COLO829 (cell line): ENCODE measurements around the gene PARD3B.

ENCODE experiments used
- DNase-seq: peaks from one replicate; pipeline ENCODE4 v3.0.0; 2012; ENCODE audit warnings: low spot score

PARD3B gene

DNA sequence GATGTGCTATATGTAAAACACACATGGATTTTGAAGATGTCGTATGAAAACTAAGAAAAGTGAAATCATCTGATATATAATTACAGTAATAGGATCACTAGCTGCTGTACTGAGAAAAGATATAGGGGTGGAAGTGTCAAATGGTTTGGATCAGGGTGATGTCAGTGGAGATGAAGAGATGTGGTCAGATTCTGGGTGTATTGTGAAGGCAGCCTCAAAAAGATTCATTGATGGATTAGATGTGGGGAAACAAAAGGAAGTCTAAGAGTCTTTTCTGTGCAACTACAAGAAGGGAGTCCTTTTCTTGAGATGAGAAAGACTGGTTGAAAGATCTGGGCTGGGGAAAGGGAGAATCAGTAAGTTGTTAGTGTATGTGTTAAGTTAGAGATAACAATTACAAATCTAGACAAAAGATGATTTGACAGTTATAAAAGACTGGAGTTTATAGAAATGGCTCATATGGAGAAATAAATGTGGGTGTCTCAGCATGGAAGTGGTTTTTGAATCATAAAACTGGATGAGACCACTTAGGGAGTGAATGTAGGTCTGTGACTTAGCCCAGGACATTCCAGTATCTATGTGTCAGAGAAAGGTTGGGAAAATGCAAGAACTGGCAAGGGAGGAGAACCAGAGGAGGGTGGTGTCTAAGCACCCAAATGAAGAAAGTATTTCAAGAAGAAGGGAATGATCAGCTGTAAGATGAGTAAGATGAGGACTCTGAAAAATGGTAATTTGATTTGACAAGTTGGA lies 347.4 kb downstream of the PARD3B start:
- no peak for DNase-seq

DNA sequence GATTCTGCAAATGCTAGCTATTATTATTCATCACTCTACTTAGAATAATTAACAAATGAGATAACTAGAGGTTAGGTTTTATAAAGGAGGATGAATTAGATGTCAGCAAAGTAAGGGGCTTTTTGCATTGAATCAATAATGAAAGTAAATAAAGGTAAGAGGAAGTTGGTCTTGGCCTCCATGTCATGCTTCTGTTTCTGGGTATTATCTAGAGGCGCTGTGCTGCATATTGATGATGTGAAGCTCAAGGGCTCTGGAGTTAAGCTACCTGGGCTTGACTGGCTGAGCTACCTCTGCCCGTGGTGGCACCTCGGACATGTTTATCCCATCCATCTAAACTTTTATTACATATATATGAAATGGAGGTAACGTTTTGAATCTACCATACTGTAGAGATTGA lies 350.9 kb downstream of the PARD3B start:
- DNase-seq: no peak

- no peak for DNase-seq
Observed at GRCh38 chr2:204897561-204897960, 352.3 kb downstream of the PARD3B start.

GRCh38 chr2:204898928-204899640 lies 353.8 kb downstream of the PARD3B start:
- no peak for DNase-seq

DNA sequence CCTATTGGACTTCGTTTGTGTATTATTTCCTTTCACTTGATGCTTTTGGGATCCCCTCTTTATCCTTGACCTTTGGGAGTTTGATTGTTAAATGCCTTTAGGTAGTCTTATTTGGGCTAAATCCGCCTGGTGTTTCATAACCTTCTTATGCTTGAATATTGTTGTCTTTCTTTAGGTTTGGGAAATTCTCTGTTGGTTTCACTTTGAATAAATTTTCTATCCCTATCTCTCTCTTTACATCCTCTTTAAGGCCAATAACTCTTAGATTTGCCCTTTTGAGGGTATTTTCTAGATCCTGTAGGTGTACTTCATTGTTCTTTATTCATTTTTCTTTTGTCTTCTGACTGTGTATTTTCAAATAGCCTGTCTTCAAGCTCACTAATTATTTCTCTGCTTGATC lies 354.7 kb downstream of the PARD3B start:
- no peak for DNase-seq

DNA sequence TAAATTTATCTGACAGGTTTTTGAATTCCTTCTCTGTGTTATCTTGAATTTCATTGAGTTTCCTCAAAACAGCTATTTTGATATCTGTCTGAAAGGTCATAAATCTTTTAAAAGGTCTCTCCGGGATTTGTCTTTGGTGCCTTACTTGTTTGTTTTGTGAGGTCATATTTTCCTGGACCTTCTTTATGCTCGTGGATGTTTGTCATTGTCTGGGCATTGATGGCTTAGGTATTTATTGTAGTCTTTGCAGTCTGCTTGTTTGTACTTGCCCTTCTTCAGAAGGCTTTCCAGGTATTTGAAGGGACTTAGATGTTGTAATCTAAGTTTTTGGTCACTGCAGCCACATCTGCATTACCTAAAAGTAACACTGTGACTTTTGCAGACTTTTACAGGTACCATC lies 355.2 kb downstream of the PARD3B start:
- no peak for DNase-seq

- no peak for DNase-seq
Observed at GRCh38 chr2:204900910-204901309, 355.6 kb downstream of the PARD3B start.

DNA sequence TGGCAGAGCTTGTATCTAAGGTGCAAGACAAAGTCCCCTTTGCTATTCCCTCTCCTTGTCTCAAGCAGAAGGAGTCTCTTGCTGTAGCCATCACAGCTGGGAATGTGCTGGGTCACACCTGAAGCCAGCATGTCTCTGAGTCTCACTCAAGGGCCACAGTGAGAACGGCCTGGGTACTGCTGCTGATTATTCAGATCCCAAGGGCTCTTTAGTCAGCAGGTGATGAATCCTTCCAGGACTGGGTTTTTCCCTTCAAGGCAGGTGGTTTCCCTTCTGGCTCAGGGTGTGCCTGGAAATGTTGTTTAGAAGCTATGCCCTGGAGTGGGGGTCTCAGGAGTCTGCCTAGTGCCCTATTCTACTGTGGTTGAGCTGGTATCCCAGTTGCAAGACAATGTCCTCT lies 356.3 kb downstream of the PARD3B start:
- no peak for DNase-seq

- DNase-seq: no peak
Observed at GRCh38 chr2:204909791-204910190, 364.5 kb downstream of the PARD3B start.

DNA sequence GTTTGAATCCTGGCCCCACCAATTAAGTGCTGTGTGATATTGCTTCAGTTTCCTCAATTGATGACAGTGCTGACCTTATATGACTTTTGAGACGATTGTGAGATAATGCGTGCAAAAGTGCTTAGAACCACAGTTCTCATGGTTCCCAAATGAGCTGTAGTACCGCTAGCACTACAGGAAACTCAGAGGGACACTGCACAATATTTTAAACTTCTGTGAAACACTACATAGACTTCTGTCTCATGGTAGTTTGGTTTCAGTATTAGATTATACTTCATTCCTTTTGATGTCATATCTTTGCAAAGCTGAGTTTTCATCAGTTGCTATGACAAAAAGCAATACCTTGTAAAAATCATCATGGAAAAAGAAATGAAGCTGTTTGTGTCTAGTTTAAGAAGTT lies 368.0 kb downstream of the PARD3B start:
- DNase-seq: no peak

DNA sequence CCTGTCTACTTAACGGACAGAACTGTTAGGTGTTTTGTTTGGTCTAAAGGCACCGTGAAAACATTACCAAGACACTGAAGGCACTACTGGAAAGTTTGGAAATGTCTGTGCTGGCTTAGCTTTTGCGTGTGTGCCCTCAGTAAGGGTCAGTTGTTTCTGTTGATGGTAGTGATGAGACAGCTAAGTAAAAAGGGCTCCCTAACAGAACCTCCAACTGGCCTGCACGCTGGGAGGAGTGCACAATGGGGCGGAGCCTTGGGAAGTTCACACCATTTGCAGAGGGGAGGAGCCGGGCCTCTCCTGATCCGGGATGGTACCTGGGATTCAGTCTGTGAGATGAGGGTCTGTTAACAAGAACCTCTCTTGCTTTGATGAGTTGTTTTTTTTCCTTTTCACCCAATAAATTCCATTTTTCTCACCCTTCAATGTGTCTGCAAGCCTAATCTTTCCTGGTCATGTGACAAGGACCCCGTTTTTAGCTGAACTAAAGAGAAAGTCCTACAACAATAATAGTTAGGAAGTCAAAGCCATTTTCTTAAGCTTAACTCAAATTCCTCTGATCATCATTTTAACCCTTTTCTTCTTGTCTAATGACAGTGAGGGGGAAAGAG lies 368.7 kb downstream of the PARD3B start:
- DNase-seq: no peak

GRCh38 chr2:204914708-204915107 lies 369.4 kb downstream of the PARD3B start:
- DNase-seq: no peak

DNA sequence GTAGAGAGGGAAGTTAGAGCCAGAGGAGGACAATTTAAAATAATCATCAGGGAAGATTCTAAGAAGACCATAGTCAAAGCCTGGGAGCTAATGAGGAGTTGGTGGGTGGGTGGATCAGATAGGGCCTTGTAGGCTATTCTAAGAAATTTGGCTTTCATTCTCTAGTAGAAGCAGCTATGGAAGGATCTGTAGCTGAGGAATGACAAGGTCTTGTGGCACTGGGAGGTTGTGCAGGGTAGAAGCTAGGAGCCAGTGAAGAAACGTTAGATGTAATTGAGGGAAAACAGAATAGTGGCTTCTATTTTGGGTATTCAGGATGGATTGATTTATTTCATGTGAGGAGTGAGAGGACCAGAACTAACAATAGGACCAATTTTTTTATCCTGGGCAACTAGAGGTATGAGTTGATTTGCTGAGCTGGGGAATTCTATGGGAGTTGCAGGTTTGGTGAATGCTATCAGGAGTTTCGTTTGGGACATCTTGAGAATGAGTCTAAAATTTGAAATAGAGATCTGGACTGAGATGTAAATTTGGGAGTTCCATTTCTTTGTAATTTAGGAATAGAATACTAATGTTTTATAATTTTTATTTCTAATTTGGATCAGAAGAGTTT lies 371.9 kb downstream of the PARD3B start:
- no peak for DNase-seq

DNA sequence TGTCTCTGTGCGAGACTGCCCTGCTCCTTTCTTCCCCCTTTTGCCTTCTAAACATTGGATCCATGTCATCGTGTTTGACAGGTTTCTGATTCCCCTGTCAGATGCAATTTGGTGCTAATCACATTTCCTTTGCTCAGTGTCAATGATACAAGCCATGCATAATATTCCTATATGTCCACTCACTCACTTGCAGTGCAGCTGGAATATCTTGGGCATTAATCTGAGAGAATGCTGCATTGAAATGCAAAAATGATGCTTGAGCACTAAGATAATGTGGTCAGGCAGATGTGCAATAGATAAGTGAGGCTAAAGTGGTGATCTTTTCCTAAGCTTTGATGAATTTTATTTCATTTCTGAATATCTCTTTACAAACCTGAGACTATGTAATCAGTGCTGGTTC lies 375.5 kb downstream of the PARD3B start:
- DNase-seq: no peak

- DNase-seq: no peak
Observed at GRCh38 chr2:204923957-204924356, 378.7 kb downstream of the PARD3B start.

DNA sequence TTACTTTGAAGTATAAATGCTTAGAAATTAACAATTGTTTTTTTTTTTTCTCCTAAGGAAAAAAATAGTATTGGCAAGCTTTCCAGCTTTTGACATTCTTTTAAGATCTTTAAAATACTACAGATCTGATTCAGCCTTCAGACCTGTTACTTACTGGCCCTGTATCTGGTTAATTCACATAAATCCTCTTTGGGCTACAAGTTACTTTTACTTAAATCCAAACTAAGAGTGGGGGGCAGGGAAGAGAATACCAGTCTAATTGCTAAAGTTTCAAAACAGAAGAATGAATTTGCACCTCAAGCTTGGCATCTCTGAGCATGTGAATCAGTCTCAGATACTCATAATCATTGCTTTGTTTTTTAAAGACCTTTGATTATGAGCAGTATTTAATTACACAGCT lies 386.3 kb downstream of the PARD3B start:
- DNase-seq: no peak

DNA sequence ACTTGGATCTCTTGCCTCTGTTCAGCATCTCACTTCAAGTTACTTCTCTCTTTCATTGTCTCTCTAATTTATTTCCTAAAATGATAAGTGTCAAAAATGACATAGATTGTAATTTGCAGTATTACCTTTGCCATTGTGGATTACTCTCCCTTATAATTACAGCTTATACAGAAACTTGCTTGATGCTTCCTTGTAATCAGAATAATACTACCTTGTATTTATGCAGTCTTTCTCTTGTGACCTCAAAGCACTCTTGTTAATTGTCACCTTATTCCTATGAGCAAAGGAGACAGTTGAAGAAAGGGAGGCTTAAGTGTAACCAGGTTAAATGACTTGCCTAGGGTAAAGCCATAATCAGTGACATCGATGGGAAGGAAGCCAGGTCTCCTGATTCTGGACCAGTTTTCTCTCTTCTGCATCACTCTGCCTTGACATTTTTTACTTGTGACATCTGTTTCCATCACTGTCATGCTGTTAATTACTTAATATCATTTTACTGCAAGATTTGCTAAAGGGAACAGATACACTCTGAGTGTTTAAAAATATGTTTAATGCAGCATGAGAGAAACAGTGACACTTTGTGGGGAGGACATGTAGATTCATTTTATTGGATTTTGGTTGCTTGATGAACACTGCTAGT lies 388.6 kb downstream of the PARD3B start:
- no peak for DNase-seq

DNA sequence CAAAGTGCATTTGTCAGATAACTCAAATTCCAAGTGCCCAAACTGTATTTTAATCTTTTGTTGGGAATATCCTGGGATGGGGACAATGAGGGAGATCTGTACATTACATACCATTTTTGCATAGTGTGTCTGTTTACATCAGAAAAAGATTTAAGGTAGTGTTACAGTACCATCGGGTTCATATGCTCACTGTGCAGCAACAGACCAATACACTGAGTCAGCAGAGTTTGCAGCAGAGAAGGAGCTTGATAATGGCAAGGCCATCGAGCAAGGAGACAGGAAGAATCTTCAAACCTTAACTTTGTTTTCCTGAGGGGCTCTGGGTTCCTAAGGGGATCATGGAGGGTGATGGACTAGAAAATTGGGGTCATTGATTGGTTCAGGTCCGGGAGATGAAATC lies 399.7 kb downstream of the PARD3B start:
- DNase-seq: no peak

DNA sequence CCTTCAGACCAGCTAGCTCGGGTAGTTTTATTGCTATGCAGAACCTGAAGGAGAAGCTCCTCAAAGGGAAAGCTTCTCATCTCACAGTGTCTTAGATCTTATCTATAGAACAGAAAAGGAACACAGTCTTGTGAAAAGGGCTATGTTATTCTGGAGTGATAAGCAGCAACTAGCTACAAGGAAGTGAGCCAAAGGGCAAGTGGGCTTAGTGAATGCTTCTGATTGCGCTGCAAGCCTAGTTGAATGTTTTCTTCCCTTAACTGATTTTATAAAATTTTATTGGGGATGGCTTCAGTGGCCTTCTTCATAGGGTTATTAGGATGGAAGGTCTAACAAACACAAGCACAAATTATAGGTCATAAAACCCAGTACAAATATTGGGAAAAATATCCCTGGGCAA lies 400.1 kb downstream of the PARD3B start:
- DNase-seq: no peak

GRCh38 chr2:204946892-204947291 lies 401.6 kb downstream of the PARD3B start:
- no peak for DNase-seq

GRCh38 chr2:204947405-204947804 lies 402.1 kb downstream of the PARD3B start:
- DNase-seq: no peak

GRCh38 chr2:204948024-204948763 lies 402.9 kb downstream of the PARD3B start:
- no peak for DNase-seq
